NK-92 (cell line): ENCODE data around the gene C12orf54.
"Not testable (repeated sequence)": the region's sequence is repeated elsewhere in the genome, so short reads cannot be mapped to it uniquely, and the experiment has no call there.

Source experiments
- DNase-seq: peaks from one replicate; lab custom pipeline; 2025; ENCODE audit not compliant: unreplicated experiment; lab: John Stamatoyannopoulos, UW

The C12orf54 gene

GRCh38 chr12:48482198-48482597, at the start of gene C12orf54:
TSS of gene C12orf54 (plus strand) at chr12:48482498. CDS start at chr12:48483297, 799 bp downstream.
- no peak for DNase-seq

GRCh38 chr12:48434016-48434415, 48.3 kb upstream of the C12orf54 start:
- not testable (repeated sequence) for DNase-seq

- DNase-seq: no peak
Measured at GRCh38 chr12:48441069-48441468, 41.2 kb upstream of the C12orf54 start.

- DNase-seq: no peak
Measured at GRCh38 chr12:48442179-48442847, 40.0 kb upstream of the C12orf54 start.

GRCh38 chr12:48445538-48445937, 36.8 kb upstream of the C12orf54 start:
- DNase-seq: no peak

- no peak for DNase-seq
Measured at GRCh38 chr12:48446161-48446776, 36.0 kb upstream of the C12orf54 start.

GRCh38 chr12:48447755-48448154, 34.5 kb upstream of the C12orf54 start:
- DNase-seq: no peak

GRCh38 chr12:48451372-48451771, 30.9 kb upstream of the C12orf54 start:
- no peak for DNase-seq

GRCh38 chr12:48452961-48453360, 29.3 kb upstream of the C12orf54 start:
- DNase-seq: not testable (repeated sequence)

- no peak for DNase-seq
Measured at GRCh38 chr12:48454667-48455066, 27.6 kb upstream of the C12orf54 start.

- DNase-seq: no peak
Measured at GRCh38 chr12:48455116-48455515, 27.2 kb upstream of the C12orf54 start.

GRCh38 chr12:48459259-48459658, 23.0 kb upstream of the C12orf54 start:
- DNase-seq: no peak

- not testable (repeated sequence) for DNase-seq
Measured at GRCh38 chr12:48469027-48469426, 13.3 kb upstream of the C12orf54 start.

- no peak for DNase-seq
Measured at GRCh38 chr12:48472259-48472658, 10.0 kb upstream of the C12orf54 start, which contains the start of gene ANP32D. TSS of gene ANP32D (plus strand) at chr12:48472559. CDS start at chr12:48472665, 106 bp downstream.

GRCh38 chr12:48473061-48473460, 9.2 kb upstream of the C12orf54 start:
- no peak for DNase-seq

- DNase-seq: not testable (repeated sequence)
Measured at GRCh38 chr12:48474497-48474896, 7.8 kb upstream of the C12orf54 start.

GRCh38 chr12:48482930-48483329, 632 bp downstream of the C12orf54 start:
- no peak for DNase-seq

GRCh38 chr12:48486261-48486660, 4.0 kb downstream of the C12orf54 start:
- DNase-seq: no peak

GRCh38 chr12:48486679-48487078, 4.4 kb downstream of the C12orf54 start:
- DNase-seq: no peak

GRCh38 chr12:48489012-48489411, 6.7 kb downstream of the C12orf54 start:
- no peak for DNase-seq

- not testable (repeated sequence) for DNase-seq
Measured at GRCh38 chr12:48489456-48489855, 7.2 kb downstream of the C12orf54 start.

- not testable (repeated sequence) for DNase-seq
Measured at GRCh38 chr12:48500281-48500680, 18.0 kb downstream of the C12orf54 start.
